NCI-H69 (cell line): ENCODE measurements around the gene ZNF281.

ENCODE experiments used
- DNase-seq: peaks from one replicate; lab custom pipeline; 2025; lab: John Stamatoyannopoulos, UW

The ZNF281 gene

GRCh38 chr1:200386416-200386815 is 23.4 kb downstream of the ZNF281 start:
- DNase-seq = no peak

GRCh38 chr1:200384818-200385390 is 24.9 kb downstream of the ZNF281 start:
- DNase-seq = no peak

- DNase-seq = no peak
Observed at GRCh38 chr1:200381256-200381984, 28.4 kb downstream of the ZNF281 start.

DNA sequence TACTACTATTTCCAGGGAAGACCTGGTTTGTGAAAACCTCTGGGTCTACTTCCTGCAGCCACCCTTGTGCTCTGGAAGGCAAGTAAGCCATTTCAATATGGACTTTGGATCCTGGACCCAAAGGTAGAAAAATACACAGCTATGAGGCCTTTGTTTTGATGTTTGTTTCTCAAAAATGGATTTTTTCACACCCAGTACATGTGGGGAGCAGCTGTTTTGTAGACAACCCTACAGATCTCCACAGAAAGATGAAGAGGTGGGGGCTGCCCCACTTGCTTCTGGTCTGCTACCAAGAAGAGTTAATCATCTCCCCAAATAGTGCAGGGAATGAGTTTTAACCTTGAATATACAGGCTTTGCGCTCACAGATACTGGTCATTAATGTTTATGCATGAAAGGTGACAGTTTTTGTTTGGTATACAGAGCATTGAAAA is 29.2 kb downstream of the ZNF281 start:
- no peak for DNase-seq

GRCh38 chr1:200379940-200380588 is 29.8 kb downstream of the ZNF281 start:
- DNase-seq = no peak

- no peak for DNase-seq
Observed at GRCh38 chr1:200379432-200379757, 30.4 kb downstream of the ZNF281 start.

- DNase-seq = no peak
Observed at GRCh38 chr1:200378096-200378495, 31.7 kb downstream of the ZNF281 start.

DNA sequence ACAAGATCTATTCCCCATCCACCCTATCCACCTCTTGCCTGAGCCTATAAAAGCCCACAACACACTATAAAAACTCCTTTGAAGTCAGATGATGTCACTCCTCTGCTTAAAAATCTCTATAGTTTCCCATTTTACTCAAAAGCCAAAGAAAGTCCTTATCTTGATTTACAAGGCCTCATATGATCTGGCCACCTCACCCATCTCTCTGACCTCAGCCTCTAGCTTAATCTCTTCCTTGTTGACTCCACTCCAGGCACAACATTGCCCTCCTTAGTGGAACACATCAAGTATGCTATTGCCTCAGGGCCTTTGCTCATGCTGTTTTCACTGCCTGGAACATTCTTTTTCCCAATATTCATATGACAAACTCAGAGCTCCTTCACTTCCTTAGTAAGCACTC is 33.3 kb downstream of the ZNF281 start:
- no peak for DNase-seq

- DNase-seq = no peak
Observed at GRCh38 chr1:200374569-200375295, 35.1 kb downstream of the ZNF281 start.

GRCh38 chr1:200373811-200374231 is 36.0 kb downstream of the ZNF281 start:
- DNase-seq = no peak

GRCh38 chr1:200372885-200373181 is 37.0 kb downstream of the ZNF281 start:
- DNase-seq = no peak

GRCh38 chr1:200372095-200372884 is 37.5 kb downstream of the ZNF281 start:
- DNase-seq = no peak

DNA sequence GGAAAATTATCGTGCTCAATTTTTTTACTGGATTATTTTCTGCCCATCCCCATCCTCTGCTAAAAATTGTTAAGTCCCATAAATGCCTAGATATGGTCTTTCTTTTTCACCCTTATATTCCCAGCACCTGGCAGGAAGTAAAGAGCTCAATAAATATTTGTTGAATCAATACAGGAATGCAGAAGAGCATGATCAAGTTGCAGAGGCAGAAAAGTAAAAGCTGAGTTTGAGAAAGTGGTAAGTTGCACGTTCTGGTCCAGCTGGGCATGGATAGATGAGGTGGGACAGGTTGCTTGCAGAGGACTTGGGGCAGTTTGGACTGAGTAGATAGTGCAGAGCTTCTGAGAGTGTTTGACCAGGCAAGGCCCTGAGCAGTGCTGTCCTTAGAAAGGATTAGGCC is 40.1 kb downstream of the ZNF281 start:
- DNase-seq = no peak

DNA sequence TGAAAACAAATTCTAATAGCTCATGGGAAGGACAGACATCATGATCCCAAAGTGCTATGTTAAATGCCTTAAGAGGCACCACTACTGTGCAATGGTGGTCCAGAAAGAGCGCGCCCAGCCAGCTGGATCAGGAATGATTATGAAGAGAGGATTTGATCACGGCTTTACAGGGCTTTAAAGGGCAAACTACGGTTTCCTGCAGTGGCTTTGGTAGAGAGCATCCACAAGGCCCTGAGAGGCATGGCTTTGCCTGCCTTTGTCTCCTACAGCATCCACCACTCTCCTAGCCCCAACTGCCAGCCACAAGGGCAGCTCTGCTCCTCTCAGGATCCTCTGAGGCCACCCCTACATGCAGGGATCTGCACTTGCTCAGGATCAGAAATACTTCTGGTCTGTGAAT is 40.7 kb downstream of the ZNF281 start:
- no peak for DNase-seq

GRCh38 chr1:200368556-200368955 is 41.3 kb downstream of the ZNF281 start:
- DNase-seq = no peak

GRCh38 chr1:200367841-200368534 is 41.8 kb downstream of the ZNF281 start:
- DNase-seq = no peak

GRCh38 chr1:200366577-200367253 is 43.1 kb downstream of the ZNF281 start:
- DNase-seq = no peak

- no peak for DNase-seq
Observed at GRCh38 chr1:200365897-200366426, 43.9 kb downstream of the ZNF281 start.

GRCh38 chr1:200364831-200365230 is 45.0 kb downstream of the ZNF281 start:
- DNase-seq = no peak

DNA sequence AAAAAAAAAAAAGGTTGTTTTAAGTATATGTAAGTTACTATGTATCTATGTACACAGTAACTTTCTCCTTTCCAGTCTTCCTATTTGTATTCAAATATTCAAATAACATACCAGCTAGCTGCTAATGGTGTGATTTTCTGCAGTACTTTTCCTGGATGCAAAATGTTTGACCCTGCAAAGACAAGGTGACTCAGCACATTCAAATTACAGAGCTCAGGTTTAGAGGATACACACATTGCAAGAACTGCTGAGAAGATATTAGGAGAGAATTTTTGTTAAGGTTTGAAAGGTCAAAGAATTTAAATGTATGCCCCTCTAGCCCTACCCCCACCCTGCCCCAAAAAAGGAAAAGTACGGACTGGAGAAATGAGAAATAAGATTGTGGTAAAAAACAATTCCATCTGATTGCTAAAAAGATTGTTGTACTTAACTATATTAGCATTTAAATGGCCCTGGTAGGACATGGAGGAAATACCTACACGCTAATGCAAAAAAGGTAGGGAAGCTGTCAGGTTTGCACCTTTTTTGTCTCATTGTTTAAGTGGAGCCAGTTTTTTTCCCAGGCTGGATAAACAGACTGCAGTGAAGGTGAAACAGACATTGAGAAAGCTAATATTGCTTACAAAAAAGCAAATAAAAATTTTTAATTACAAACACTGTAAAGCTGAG is 45.6 kb downstream of the ZNF281 start:
- no peak for DNase-seq
